OCI-LY3 (cell line): ENCODE measurements around the gene PNLIPRP2.

Experiments
- H2AFZ ChIP-seq: fragments of 200-600, 300-600 bp; shearing (Covaris generic); 2 replicates; pipeline ENCODE4 v1.6.0; 2014; ENCODE audit warnings: antibody characterized with exemption, low read depth, low read length
- H3K27ac ChIP-seq: fragments of 200-600, 300-600 bp; sonication (generic); 2 replicates; pipeline ENCODE4 v1.5.1; 2014; ENCODE audit warnings: mild to moderate bottlenecking, low read length, moderate library complexity, mixed read lengths
- H3K27me3 ChIP-seq: fragments of 200-600, 300-600 bp; sonication (generic); 2 replicates; pipeline ENCODE4 v1.6.1; 2014; ENCODE audit warnings: low read depth, low read length, mixed read lengths
- H3K36me3 ChIP-seq: fragments of 200-600, 300-600 bp; sonication (generic); replicated peaks from 2 replicates; pipeline ENCODE3; 2014; ENCODE audit warnings: low read depth, low read length, mixed read lengths
- H3K4me1 ChIP-seq: fragments of 300-600, 200-600 bp; sonication (generic); 2 replicates; pipeline ENCODE4 v1.6.1; 2014; ENCODE audit warnings: low read length, mixed read lengths
- H3K4me2 ChIP-seq: fragments of 200-600, 300-600 bp; sonication (generic); 2 replicates; pipeline ENCODE4 v1.6.1; 2014; ENCODE audit warnings: low read length, mixed read lengths
- H3K4me3 ChIP-seq: fragments of 300-600, 200-600 bp; sonication (generic); 2 replicates; pipeline ENCODE4 v1.5.1; 2014; ENCODE audit warnings: antibody characterized with exemption, mild to moderate bottlenecking, low read length, moderate library complexity
- H3K79me2 ChIP-seq: fragments of 300-600, 200-600 bp; shearing (Covaris generic); 2 replicates; pipeline ENCODE4 v1.6.1; 2014; ENCODE audit warnings: mild to moderate bottlenecking, low read length, mixed read lengths
- H3K9ac ChIP-seq: fragments of 300-600, 200-600 bp; shearing (Covaris generic); 2 replicates; pipeline ENCODE4 v1.6.0; 2014; ENCODE audit warnings: mild to moderate bottlenecking, low read length, moderate library complexity
- H3K9me3 ChIP-seq: fragments of 200-600, 300-600 bp; shearing (Covaris generic); 2 replicates; pipeline ENCODE4 v1.6.1; 2014; ENCODE audit warnings: low read length, mixed read lengths; ENCODE audit not compliant: insufficient read depth
- H4K20me1 ChIP-seq: fragments of 200-600, 300-600 bp; sonication (generic); 2 replicates; pipeline ENCODE4 v1.6.1; 2016; ENCODE audit warnings: low read length, mixed read lengths; ENCODE audit not compliant: insufficient read depth
- CTCF ChIP-seq: fragments of 200-600, 300-600 bp; sonication (generic); IDR thresholded peaks from 2 replicates; pipeline ENCODE4 v1.5.1; 2014; ENCODE audit warnings: antibody characterized with exemption, low read length, low read depth
- EZH2phosphoT487 ChIP-seq: fragments of 200-600 bp; shearing (Covaris generic); IDR thresholded peaks from 2 replicates; pipeline ENCODE4 v1.6.1; 2018; ENCODE audit warnings: antibody characterized with exemption, mixed run types, low read depth

Gene PNLIPRP2

GRCh38 chr10:116625845-116626244, 5.1 kb downstream of the PNLIPRP2 start:
- no peak for TF ChIP-seq EZH2phosphoT487
- no peak for TF ChIP-seq CTCF
- Histone ChIP-seq H3K27me3 (no peaks in the 10 kb centered on the region), H3K27ac (no peak overlapping the region)

GRCh38 chr10:116626815-116627214, 6.1 kb downstream of the PNLIPRP2 start:
- no peak overlapping the region for H3K9ac ChIP-seq
- no peaks in the 10 kb centered on the region for H4K20me1 ChIP-seq
- no peak for TF ChIP-seq EZH2phosphoT487
- TF ChIP-seq CTCF: no peak
- H3K4me3 ChIP-seq: no peak overlapping the region
- no peaks in the 10 kb centered on the region for H3K27me3 ChIP-seq
- H3K27ac ChIP-seq: no peak overlapping the region
- no peak overlapping the region for H3K4me2 ChIP-seq
- H3K4me1 ChIP-seq: no peaks in the 10 kb centered on the region
- no peaks in the 10 kb centered on the region for H3K79me2 ChIP-seq
- H2AFZ ChIP-seq: no peak overlapping the region
- H3K36me3 ChIP-seq: no peaks in the 10 kb centered on the region
- H3K9me3 ChIP-seq: no peaks in the 10 kb centered on the region

More at GRCh38 chr10:116625845-116626244, 5.1 kb downstream of the PNLIPRP2 start:
- Histone ChIP-seq H3K4me3 (no peak overlapping the region), H3K4me1 (no peaks in the 10 kb centered on the region), H3K4me2 (no peak overlapping the region), H3K9me3 (no peaks in the 10 kb centered on the region), H3K36me3 (no peaks in the 10 kb centered on the region), H4K20me1 (no peaks in the 10 kb centered on the region), H2AFZ (no peak overlapping the region), H3K9ac (no peak overlapping the region), H3K79me2 (no peaks in the 10 kb centered on the region)

- Histone ChIP-seq H3K9me3 (no peaks in the 10 kb centered on the region), H3K4me2 (no peak overlapping the region), H4K20me1 (no peaks in the 10 kb centered on the region), H3K36me3 (no peaks in the 10 kb centered on the region), H3K27me3 (no peaks in the 10 kb centered on the region), H3K79me2 (no peaks in the 10 kb centered on the region), H2AFZ (no peak overlapping the region), H3K9ac (no peak overlapping the region), H3K27ac (no peak overlapping the region), H3K4me3 (no peak overlapping the region), H3K4me1 (no peaks in the 10 kb centered on the region)
- TF ChIP-seq EZH2phosphoT487 (no peak), CTCF (no peak)
These were observed 6.7 kb downstream of the PNLIPRP2 start for GRCh38 chr10:116627386-116627933.

- H3K27me3 ChIP-seq: no peaks in the 10 kb centered on the region
- no peaks in the 10 kb centered on the region for H3K9me3 ChIP-seq
- no peak overlapping the region for H3K4me2 ChIP-seq
- H3K9ac ChIP-seq: no peak overlapping the region
- H3K36me3 ChIP-seq: no peaks in the 10 kb centered on the region
- H3K79me2 ChIP-seq: no peaks in the 10 kb centered on the region
- no peaks in the 10 kb centered on the region for H3K4me1 ChIP-seq
- H2AFZ ChIP-seq: no peak overlapping the region
- TF ChIP-seq EZH2phosphoT487 (no peak), CTCF (no peak)
- H3K27ac ChIP-seq: no peak overlapping the region
- no peaks in the 10 kb centered on the region for H4K20me1 ChIP-seq
- H3K4me3 ChIP-seq: no peak overlapping the region
These were observed 8.6 kb downstream of the PNLIPRP2 start for GRCh38 chr10:116629340-116629739.
